Keratinocyte (primary cell): ENCODE data around the gene ERI3. TPM values are rescaled to one million over a fixed set of nuclear protein-coding genes. Genes with fewer than 3 reads are reported as not detected.

ENCODE experiments used
- DNase-seq: peaks from one replicate; pipeline ENCODE4 v3.0.0-alpha.2; 2011; ENCODE audit warnings: low read depth, missing footprints, low spot score
- FAIRE-seq: peaks from 2 replicates; lab custom pipeline; 2011; peaks lifted over from hg19 to GRCh38; lab: Jason Lieb, UNC
- H2AFZ ChIP-seq: 2 replicates; pipeline ENCODE4 v1.6.0; 2012; ENCODE audit warnings: low read length, control low read depth, inconsistent platforms; ENCODE audit not compliant: control insufficient read depth
- H3K27ac ChIP-seq: 2 replicates; pipeline ENCODE4 v1.5.1; 2011; ENCODE audit warnings: low read length; ENCODE audit not compliant: control insufficient read depth, insufficient read depth
- H3K27me3 ChIP-seq: 3 replicates; pipeline ENCODE4 v1.6.0; 2011; ENCODE audit warnings: low read length; ENCODE audit not compliant: control insufficient read depth, insufficient read depth; ENCODE audit errors: extremely low read depth
- H3K36me3 ChIP-seq, 2 experiments: 2 replicates in 1 of 2; 3 replicates in 1 of 2; pipeline ENCODE4 v1.5.1; 2011; ENCODE audit warnings: low read length in 2 of 2, mild to moderate bottlenecking in 1 of 2; ENCODE audit not compliant: control insufficient read depth in 2 of 2, insufficient read depth in 2 of 2; ENCODE audit errors: extremely low read depth in 1 of 2
- H3K4me1 ChIP-seq: 3 replicates; pipeline ENCODE4 v1.5.1; 2011; ENCODE audit warnings: low read length; ENCODE audit not compliant: control insufficient read depth, insufficient read depth; ENCODE audit errors: extremely low read depth
- H3K4me2 ChIP-seq: 3 replicates; pipeline ENCODE4 v1.6.0; 2011; ENCODE audit warnings: low read depth, low read length; ENCODE audit not compliant: control insufficient read depth, insufficient read depth; ENCODE audit errors: extremely low read depth
- H3K4me3 ChIP-seq, 3 experiments: fragments of 200-600 bp in 1 of 3; sonication (generic) in 1 of 3; 2 replicates in 2 of 3; 3 replicates in 1 of 3; pipeline ENCODE4 v1.5.1; 2011 to 2016; ENCODE audit warnings: low read length in 3 of 3, mild to moderate bottlenecking in 3 of 3, control low read depth in 2 of 3, inconsistent platforms in 1 of 3, low read depth in 1 of 3, mixed read lengths in 1 of 3, mixed run types in 1 of 3, moderate library complexity in 1 of 3; ENCODE audit not compliant: control insufficient read depth in 2 of 3, insufficient read depth in 2 of 3; ENCODE audit errors: extremely low read depth in 1 of 3
- H3K79me2 ChIP-seq: 2 replicates; pipeline ENCODE4 v1.6.0; 2012; ENCODE audit warnings: low read length; ENCODE audit not compliant: control insufficient read depth, insufficient read depth
- H3K9ac ChIP-seq: 3 replicates; pipeline ENCODE4 v1.6.0; 2011; ENCODE audit warnings: low read length; ENCODE audit not compliant: control insufficient read depth, insufficient read depth; ENCODE audit errors: extremely low read depth
- H3K9me1 ChIP-seq: 3 replicates; pipeline ENCODE4 v1.6.0; 2011; ENCODE audit warnings: low read length; ENCODE audit not compliant: control insufficient read depth, insufficient read depth; ENCODE audit errors: extremely low read depth
- H3K9me3 ChIP-seq: 2 replicates; pipeline ENCODE4 v1.5.1; 2012; ENCODE audit warnings: low read depth, low read length; ENCODE audit not compliant: control insufficient read depth
- H4K20me1 ChIP-seq: 3 replicates; pipeline ENCODE4 v1.6.0; 2011; ENCODE audit warnings: low read length; ENCODE audit not compliant: control insufficient read depth, insufficient read depth; ENCODE audit errors: extremely low read depth
- CTCF ChIP-seq, 3 experiments: IDR thresholded peaks in 1 of 3; conservative IDR thresholded peaks in 1 of 3; optimal IDR thresholded peaks in 1 of 3; 2 replicates in 2 of 3; 3 replicates in 1 of 3; pipeline versions ENCODE3 to v1.5.1; 2011; ENCODE audit warnings: low read length in 3 of 3, mild to moderate bottlenecking in 3 of 3, moderate library complexity in 2 of 3, control low read depth in 1 of 3, inconsistent platforms in 1 of 3; ENCODE audit not compliant: insufficient read depth in 2 of 3; ENCODE audit errors: extremely low read depth in 1 of 3
- EZH2 ChIP-seq: IDR thresholded peaks from one replicate; pipeline ENCODE4 v1.6.1; 2012; ENCODE audit warnings: inconsistent platforms, mild to moderate bottlenecking, low read length, moderate library complexity
- dilution Hi-C: fragments of 300-500 bp; cut with MboI; formaldehyde crosslinking; loops from one replicate; pipeline ENCODE4 v1.7.0; 2020; ENCODE audit warnings: low sequenced_read_pairs; ENCODE audit not compliant: extremely low pct_ligation_motif_present
- polyA plus RNA-seq, 5 experiments: library from polyadenylated mRNA; depleted of rRNA in 3 of 5; stranded (reverse) in 3 of 5; stranded (forward) in 1 of 5; unstranded in 1 of 5; fragments of >200 nt; gene quantifications; 1 replicate in 1 of 5; 2 replicates in 3 of 5; 3 replicates in 1 of 5; pipeline versions ENCODE4 v1.2.1 to v1.2.3, GENCODE V29; 2011 to 2012; ENCODE audit warnings: missing spikeins in 2 of 5, low read depth in 1 of 5, low replicate concordance in 1 of 5

The ERI3 gene
- polyA plus RNA-seq, 1 donor (not counting 4 experiments of a cell fraction or from before 2014, with no cell fraction given): 43.7 TPM

- TF ChIP-seq EZH2 (no peak), CTCF (optimal IDR thresholded peaks at IDR 0.05 in 1 of 3, IDR thresholded peaks at IDR 0.05 in 1 of 3, conservative IDR thresholded peaks at IDR 0.05 in 1 of 3; ENCODE audit: extremely low read depth in 1 of 3, insufficient read depth in 2 of 3, low read length in 3 of 3) (no peak)
- Histone ChIP-seq H3K4me2 (no peak overlapping the region), H2AFZ (no peak overlapping the region), H3K27me3 (no peaks in the 10 kb centered on the region), H3K9me3 (no peaks in the 10 kb centered on the region), H3K4me3 (no peak overlapping the region), H3K4me1 (no peaks in the 10 kb centered on the region), H3K9ac (no peak overlapping the region), H3K36me3 (peaks cover 13 to 26% of the 10 kb centered on the region in 2 experiments), H3K79me2 (no peaks in the 10 kb centered on the region), H4K20me1 (no peaks in the 10 kb centered on the region), H3K9me1 (no peaks in the 10 kb centered on the region), H3K27ac (no peak overlapping the region)
- FAIRE-seq (no peak), DNase-seq (no peak)
- dilution Hi-C loops: no loop called here
These were observed 131.9 kb downstream of the ERI3 start for GRCh38 chr1:44223187-44223610.

- dilution Hi-C loops: no loop called here
- FAIRE-seq: no peak
- no peak for TF ChIP-seq CTCF (optimal IDR thresholded peaks at IDR 0.05 in 1 of 3, IDR thresholded peaks at IDR 0.05 in 1 of 3, conservative IDR thresholded peaks at IDR 0.05 in 1 of 3; ENCODE audit: extremely low read depth in 1 of 3, insufficient read depth in 2 of 3, low read length in 3 of 3)
These were observed 132.5 kb downstream of the ERI3 start for GRCh38 chr1:44222397-44223186.

More at GRCh38 chr1:44222397-44223186, 132.5 kb downstream of the ERI3 start:
- no peak for DNase-seq
- Histone ChIP-seq H3K9me3 (no peaks in the 10 kb centered on the region), H3K9me1 (no peaks in the 10 kb centered on the region), H3K27me3 (no peaks in the 10 kb centered on the region), H3K4me1 (no peaks in the 10 kb centered on the region), H3K4me2 (no peak overlapping the region), H3K4me3 (no peak overlapping the region), H3K9ac (no peak overlapping the region), H3K79me2 (no peaks in the 10 kb centered on the region), H2AFZ (no peak overlapping the region), H3K27ac (no peak overlapping the region), H4K20me1 (no peaks in the 10 kb centered on the region), H3K36me3 (peaks cover 16 to 28% of the 10 kb centered on the region in 2 experiments)
